Muscle layer of colon (tissue), 2 donors: Measurements from ENCODE around the gene RPA1.
"Not testable (repeated sequence)": the region's sequence is repeated elsewhere in the genome, so short reads cannot be mapped to it uniquely, and the experiment has no call there.

ENCODE experiments used
- H3K27ac ChIP-seq: one replicate; pipeline ENCODE4 v1.7.0; 2013; ENCODE audit warnings: low read depth, mild to moderate bottlenecking, low read length, moderate library complexity
- H3K27me3 ChIP-seq, 2 donors: one replicate each; pipeline ENCODE4 v1.7.0; 2013; ENCODE audit warnings: low read length in 2 of 2, mild to moderate bottlenecking in 2 of 2; ENCODE audit not compliant: insufficient read depth in 2 of 2, control insufficient read depth in 1 of 2
- H3K36me3 ChIP-seq: one replicate; pipeline ENCODE4 v1.7.0; 2013; ENCODE audit warnings: mild to moderate bottlenecking, low read length; ENCODE audit not compliant: insufficient read depth
- H3K4me1 ChIP-seq: one replicate; pipeline ENCODE4 v1.7.0; 2013; ENCODE audit warnings: mild to moderate bottlenecking, low read length; ENCODE audit not compliant: insufficient read depth
- H3K4me3 ChIP-seq, 2 donors: one replicate each; pipeline ENCODE4 v1.7.0; 2013; ENCODE audit warnings: low read length in 2 of 2, low read depth in 1 of 2, mild to moderate bottlenecking in 1 of 2, moderate library complexity in 1 of 2
- H3K9ac ChIP-seq: one replicate; pipeline ENCODE4 v1.7.0; 2013; ENCODE audit warnings: low read length
- H3K9me3 ChIP-seq: one replicate; pipeline ENCODE4 v1.7.0; 2013; ENCODE audit warnings: mild to moderate bottlenecking, low read length
- donor health status: abdominal sarcoma.
- donor health status: Adenocarcinoma of cecum.

The RPA1 gene

GRCh38 chr17:1797323-1797722 lies 32.5 kb upstream of the RPA1 start:
- no peak overlapping the region for H3K4me3 ChIP-seq
- no peaks in the 10 kb centered on the region for H3K27me3 ChIP-seq
- H3K9ac ChIP-seq, result no peak overlapping the region
- H3K9me3 ChIP-seq, result no peaks in the 10 kb centered on the region
- peaks cover 14% of the 10 kb centered on the region for H3K36me3 ChIP-seq
- H3K4me1 ChIP-seq, result peaks cover 11% of the 10 kb centered on the region
- no peak overlapping the region for H3K27ac ChIP-seq

GRCh38 chr17:1797846-1798245 lies 32.0 kb upstream of the RPA1 start:
- Histone ChIP-seq H3K4me1 (peaks cover 11% of the 10 kb centered on the region), H3K36me3 (peaks cover 14% of the 10 kb centered on the region)
- not testable (repeated sequence) for H3K27me3 ChIP-seq, H3K4me3 ChIP-seq, H3K27ac ChIP-seq, H3K9ac ChIP-seq, H3K9me3 ChIP-seq

- Histone ChIP-seq H3K27ac (no peak overlapping the region), H3K4me3 (no peak overlapping the region), H3K36me3 (peaks cover 28% of the 10 kb centered on the region), H3K9ac (no peak overlapping the region), H3K27me3 (no peaks in the 10 kb centered on the region), H3K4me1 (peaks cover 11% of the 10 kb centered on the region), H3K9me3 (no peaks in the 10 kb centered on the region)
Measured at GRCh38 chr17:1800240-1800639, 29.6 kb upstream of the RPA1 start.

GRCh38 chr17:1800712-1801111 lies 29.1 kb upstream of the RPA1 start:
- Histone ChIP-seq H3K9me3 (no peaks in the 10 kb centered on the region), H3K4me1 (peaks cover 11% of the 10 kb centered on the region), H3K4me3 (no peak overlapping the region), H3K9ac (no peak overlapping the region), H3K27me3 (no peaks in the 10 kb centered on the region), H3K27ac (no peak overlapping the region), H3K36me3 (peaks cover 28% of the 10 kb centered on the region)

- H3K27me3 ChIP-seq, result no peaks in the 10 kb centered on the region
- peaks cover 28% of the 10 kb centered on the region for H3K36me3 ChIP-seq
Measured at GRCh38 chr17:1802429-1802828, 27.4 kb upstream of the RPA1 start.

GRCh38 chr17:1803280-1803679 lies 26.5 kb upstream of the RPA1 start:
- Histone ChIP-seq H3K9ac (no peak overlapping the region), H3K27ac (no peak overlapping the region), H3K9me3 (no peaks in the 10 kb centered on the region), H3K4me1 (no peaks in the 10 kb centered on the region), H3K27me3 (no peaks in the 10 kb centered on the region), H3K4me3 (no peak overlapping the region), H3K36me3 (peaks cover 28% of the 10 kb centered on the region)

More at GRCh38 chr17:1802429-1802828, 27.4 kb upstream of the RPA1 start:
- Histone ChIP-seq H3K9ac (no peak overlapping the region), H3K9me3 (no peaks in the 10 kb centered on the region), H3K4me3 (no peak overlapping the region), H3K27ac (no peak overlapping the region), H3K4me1 (peaks cover under 1% of the 10 kb centered on the region)

GRCh38 chr17:1807890-1808289 lies 21.9 kb upstream of the RPA1 start:
- H3K9ac ChIP-seq, result no peak overlapping the region
- H3K27ac ChIP-seq, result no peak overlapping the region
- H3K4me1 ChIP-seq, result no peaks in the 10 kb centered on the region
- H3K4me3 ChIP-seq, result no peak overlapping the region
- no peaks in the 10 kb centered on the region for H3K27me3 ChIP-seq
- peaks cover 27% of the 10 kb centered on the region for H3K36me3 ChIP-seq
- no peaks in the 10 kb centered on the region for H3K9me3 ChIP-seq

GRCh38 chr17:1808644-1809043 lies 21.2 kb upstream of the RPA1 start:
- Histone ChIP-seq H3K36me3 (peaks cover 21% of the 10 kb centered on the region), H3K9ac (no peak overlapping the region), H3K4me3 (no peak overlapping the region), H3K27ac (no peak overlapping the region), H3K4me1 (no peaks in the 10 kb centered on the region), H3K9me3 (no peaks in the 10 kb centered on the region), H3K27me3 (no peaks in the 10 kb centered on the region)

- H3K9ac ChIP-seq, H3K9me3 ChIP-seq, H3K4me3 ChIP-seq, H3K27ac ChIP-seq, H3K4me1 ChIP-seq, H3K27me3 ChIP-seq: not testable (repeated sequence)
- peaks cover 13% of the 10 kb centered on the region for H3K36me3 ChIP-seq
Measured at GRCh38 chr17:1809815-1810214, 20.0 kb upstream of the RPA1 start.

- no peaks in the 10 kb centered on the region for H3K9me3 ChIP-seq
- H3K9ac ChIP-seq, result no peak overlapping the region
- peaks cover 13% of the 10 kb centered on the region for H3K36me3 ChIP-seq
- H3K27me3 ChIP-seq, result no peaks in the 10 kb centered on the region
- no peak overlapping the region for H3K4me3 ChIP-seq
- no peak overlapping the region for H3K27ac ChIP-seq
- no peaks in the 10 kb centered on the region for H3K4me1 ChIP-seq
Measured at GRCh38 chr17:1810450-1811103, 19.2 kb upstream of the RPA1 start.

- Histone ChIP-seq H3K27ac (no peak overlapping the region), H3K9ac (no peak overlapping the region), H3K36me3 (peaks cover 13% of the 10 kb centered on the region), H3K4me3 (no peak overlapping the region), H3K9me3 (no peaks in the 10 kb centered on the region), H3K4me1 (no peaks in the 10 kb centered on the region), H3K27me3 (no peaks in the 10 kb centered on the region)
Measured at GRCh38 chr17:1813088-1813487, 16.7 kb upstream of the RPA1 start.

- Histone ChIP-seq H3K9me3 (no peaks in the 10 kb centered on the region), H3K9ac (no peak overlapping the region), H3K4me1 (peaks cover 11% of the 10 kb centered on the region), H3K27ac (peak overlapping the region; percentile 52), H3K36me3 (peaks cover 10% of the 10 kb centered on the region), H3K4me3 (no peak overlapping the region), H3K27me3 (no peaks in the 10 kb centered on the region)
Measured at GRCh38 chr17:1820528-1821252, 9.1 kb upstream of the RPA1 start.
